T-helper 1 cell treated with Interleukin-12 subunit alpha and Interleukin-12 subunit beta and Interleukin-4 antibody, amounts not matched to agents 30 ng/mL and 1 ng/mL, for 36 hours (primary cell): Measurements from ENCODE around the gene USP22. TPM values are rescaled to one million over a fixed set of nuclear protein-coding genes. Genes with fewer than 3 reads are reported as not detected.

Experiments used
- intact Hi-C: fragments of 100-400 bp; cut with micrococcal nuclease; formaldehyde crosslinking; loops from one replicate; pipeline ENCODE4 v1.15.1; 2024
- total RNA-seq: library from RNA; stranded (reverse); gene quantifications from 2 replicates; pipeline ENCODE4 v1.2.3, GENCODE V29; 2022

USP22 gene
- total RNA-seq, 1 donor from 2014 or later, result 128 TPM

GRCh38 chr17:21002309-21003006, 40.4 kb downstream of the USP22 start:
- intact Hi-C loops, result no loop called here

GRCh38 chr17:21001813-21002221, 41.0 kb downstream of the USP22 start:
- intact Hi-C loops, result no loop called here

GRCh38 chr17:21001111-21001812, 41.5 kb downstream of the USP22 start:
- intact Hi-C loops, result no loop called here

- intact Hi-C loops, result no loop called here
Observed at GRCh38 chr17:20999841-21000532, 42.8 kb downstream of the USP22 start.

GRCh38 chr17:20999044-20999573, 43.7 kb downstream of the USP22 start:
- intact Hi-C loops, result no loop called here

GRCh38 chr17:20998571-20999043, 44.2 kb downstream of the USP22 start:
- intact Hi-C loops, result no loop called here

GRCh38 chr17:20997711-20998570, 44.9 kb downstream of the USP22 start:
- intact Hi-C loops, result no loop called here

- intact Hi-C loops, result no loop called here
Observed at GRCh38 chr17:20996724-20997615, 45.8 kb downstream of the USP22 start.

GRCh38 chr17:20995873-20996723, 46.7 kb downstream of the USP22 start:
- intact Hi-C loops, result no loop called here

- intact Hi-C loops, result no loop called here
Observed at GRCh38 chr17:20995164-20995872, 47.5 kb downstream of the USP22 start.

GRCh38 chr17:20994779-20995149, 48.0 kb downstream of the USP22 start:
- intact Hi-C loops, result no loop called here

GRCh38 chr17:20993863-20994778, 48.7 kb downstream of the USP22 start:
- intact Hi-C loops, result loop anchor here (1.0 kb wide), 3 partner anchors 50 to 193 kb away; no protein-coding TSS in a partner anchor

- intact Hi-C loops, result loop anchor here (1.0 kb wide), 3 partner anchors 49 to 192 kb away; no protein-coding TSS in a partner anchor
Observed at GRCh38 chr17:20992987-20993862, 49.6 kb downstream of the USP22 start.

- intact Hi-C loops, result no loop called here
Observed at GRCh38 chr17:20992416-20992815, 50.4 kb downstream of the USP22 start.

GRCh38 chr17:20991276-20992037, 51.4 kb downstream of the USP22 start:
- intact Hi-C loops, result no loop called here
